ENCODE results near the gene BRSK2.

- TF ChIP-seq, protein P1, sequence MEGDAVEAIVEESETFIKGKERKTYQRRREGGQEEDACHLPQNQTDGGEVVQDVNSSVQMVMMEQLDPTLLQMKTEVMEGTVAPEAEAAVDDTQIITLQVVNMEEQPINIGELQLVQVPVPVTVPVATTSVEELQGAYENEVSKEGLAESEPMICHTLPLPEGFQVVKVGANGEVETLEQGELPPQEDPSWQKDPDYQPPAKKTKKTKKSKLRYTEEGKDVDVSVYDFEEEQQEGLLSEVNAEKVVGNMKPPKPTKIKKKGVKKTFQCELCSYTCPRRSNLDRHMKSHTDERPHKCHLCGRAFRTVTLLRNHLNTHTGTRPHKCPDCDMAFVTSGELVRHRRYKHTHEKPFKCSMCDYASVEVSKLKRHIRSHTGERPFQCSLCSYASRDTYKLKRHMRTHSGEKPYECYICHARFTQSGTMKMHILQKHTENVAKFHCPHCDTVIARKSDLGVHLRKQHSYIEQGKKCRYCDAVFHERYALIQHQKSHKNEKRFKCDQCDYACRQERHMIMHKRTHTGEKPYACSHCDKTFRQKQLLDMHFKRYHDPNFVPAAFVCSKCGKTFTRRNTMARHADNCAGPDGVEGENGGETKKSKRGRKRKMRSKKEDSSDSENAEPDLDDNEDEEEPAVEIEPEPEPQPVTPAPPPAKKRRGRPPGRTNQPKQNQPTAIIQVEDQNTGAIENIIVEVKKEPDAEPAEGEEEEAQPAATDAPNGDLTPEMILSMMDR (IDR thresholded peaks at IDR 0.05; ENCODE audit: low read length): no peak
- no peak for TF ChIP-seq EZH2 (IDR thresholded peaks at IDR 0.05; ENCODE audit: borderline replicate concordance, low read length)
Measured at GRCh38 chr11:1448882-1449281, 59.1 kb downstream of the BRSK2 start.
